Body of pancreas (tissue), 4 donors: ENCODE results near the gene VMO1. TPM values are rescaled to one million over a fixed set of nuclear protein-coding genes. Genes with fewer than 3 reads are reported as not detected.

Experiments used
- ATAC-seq: fragments of 150-250 bp; one replicate; pipeline ENCODE4 v1.9.1; 2016
- DNase-seq, 4 donors: peaks; one replicate each; pipeline ENCODE4 v3.0.0-alpha.2; 2019
- H3K27ac ChIP-seq, 4 donors: fragments of 200-600 bp; sonication (generic); 1 replicate in 3 of 4; 2 replicates in 1 of 4; pipeline versions ENCODE4 v1.5.1 to v1.6.1; 2016 to 2019; ENCODE audit warnings: mild to moderate bottlenecking in 1 of 4, mixed read lengths in 1 of 4, moderate library complexity in 1 of 4
- H3K27me3 ChIP-seq, 2 donors: fragments of 200-600 bp; sonication (generic); one replicate each; pipeline ENCODE4 v1.6.0; 2016; ENCODE audit warnings: mild to moderate bottlenecking in 1 of 2
- H3K36me3 ChIP-seq, 2 donors: fragments of 200-600 bp; sonication (generic); replicated peaks in 1 of 2; 2 replicates each; pipeline ENCODE4 v1.5.1; 2016; ENCODE audit warnings: low read depth in 2 of 2; ENCODE audit not compliant: insufficient read depth in 1 of 2
- H3K4me1 ChIP-seq: fragments of 200-600 bp; sonication (generic); one replicate; pipeline ENCODE4 v1.6.0; 2016
- H3K4me3 ChIP-seq, 2 donors: fragments of 200-600 bp; sonication (generic); 1 replicate in 1 of 2; 2 replicates in 1 of 2; pipeline ENCODE4 v1.5.1; 2016 to 2019
- H3K9me3 ChIP-seq, 3 donors: fragments of 200-600 bp; sonication (generic); 1 replicate in 2 of 3; 2 replicates in 1 of 3; pipeline ENCODE4 v1.5.1; 2016
- POLR2A ChIP-seq, 3 donors: fragments of 450-650 bp; IDR thresholded peaks; one replicate each; pipeline ENCODE4 v1.6.1; 2016; ENCODE audit warnings: antibody characterized with exemption in 3 of 3, mild to moderate bottlenecking in 2 of 3
- WGBS, 2 donors: methylation state at CpG; one replicate each; pipeline ENCODE4 v1.1.5; 2017; 5-methylcytosine and 5-hydroxymethylcytosine counted together
- intact Hi-C: fragments of 100-400 bp; cut with DNase I; formaldehyde crosslinking; loops from one replicate; pipeline ENCODE4 v1.15.1; 2023
- total RNA-seq, 2 donors: library from RNA; depleted of rRNA; stranded (reverse); fragments of >200 nt; gene quantifications; one replicate each; pipeline ENCODE4 v1.1.0, GENCODE V29; 2016
- TF ChIP-seq, protein P1 (sequence below), 7 experiments: fragments of 450-650 bp in 4 of 7; fragments of 200-600 bp in 3 of 7; sonication (generic) in 3 of 7; IDR thresholded peaks; one replicate each; pipeline ENCODE4 v1.5.1; 2016 to 2019; ENCODE audit warnings: antibody characterized with exemption in 7 of 7

VMO1 gene
- total RNA-seq, 2 donors from 2014 or later = not detected

DNA sequence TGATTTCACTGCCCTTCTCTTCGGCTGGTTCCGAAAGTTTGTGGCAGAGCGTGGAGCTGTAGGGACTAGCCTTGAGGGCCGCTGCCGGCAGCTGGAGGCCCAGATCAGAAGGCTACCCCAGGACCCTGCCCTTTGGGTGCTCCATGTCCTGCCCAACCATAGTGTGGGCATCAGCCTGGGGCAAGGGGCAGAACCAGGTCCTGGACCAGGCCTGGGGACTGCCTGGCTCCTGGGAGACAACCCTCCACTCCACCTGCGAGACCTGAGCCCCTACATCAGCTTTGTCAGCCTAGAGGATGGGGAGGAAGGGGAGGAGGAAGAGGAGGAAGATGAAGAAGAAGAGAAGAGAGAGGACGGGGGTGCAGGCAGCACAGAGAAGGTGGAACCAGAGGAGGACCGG is 45.6 kb downstream of the VMO1 start:
- ATAC-seq = no peak
- DNase-seq = no peak
- Histone ChIP-seq H3K27ac (peak overlapping the region in 1 of 4 donors; percentile 72), H3K9me3 (no peaks in the 10 kb centered on the region), H3K36me3 (no peaks in the 10 kb centered on the region), H3K4me3 (no peak overlapping the region), H3K27me3 (peaks cover 0 to 13% of the 10 kb centered on the region in 2 donors), H3K4me1 (peaks cover 19% of the 10 kb centered on the region)
- intact Hi-C loops = no loop called here
- 96 to 97% methylated on average over 6 to 8 of the region's 8 CpGs for WGBS, 2 donors
- TF ChIP-seq, protein P1, sequence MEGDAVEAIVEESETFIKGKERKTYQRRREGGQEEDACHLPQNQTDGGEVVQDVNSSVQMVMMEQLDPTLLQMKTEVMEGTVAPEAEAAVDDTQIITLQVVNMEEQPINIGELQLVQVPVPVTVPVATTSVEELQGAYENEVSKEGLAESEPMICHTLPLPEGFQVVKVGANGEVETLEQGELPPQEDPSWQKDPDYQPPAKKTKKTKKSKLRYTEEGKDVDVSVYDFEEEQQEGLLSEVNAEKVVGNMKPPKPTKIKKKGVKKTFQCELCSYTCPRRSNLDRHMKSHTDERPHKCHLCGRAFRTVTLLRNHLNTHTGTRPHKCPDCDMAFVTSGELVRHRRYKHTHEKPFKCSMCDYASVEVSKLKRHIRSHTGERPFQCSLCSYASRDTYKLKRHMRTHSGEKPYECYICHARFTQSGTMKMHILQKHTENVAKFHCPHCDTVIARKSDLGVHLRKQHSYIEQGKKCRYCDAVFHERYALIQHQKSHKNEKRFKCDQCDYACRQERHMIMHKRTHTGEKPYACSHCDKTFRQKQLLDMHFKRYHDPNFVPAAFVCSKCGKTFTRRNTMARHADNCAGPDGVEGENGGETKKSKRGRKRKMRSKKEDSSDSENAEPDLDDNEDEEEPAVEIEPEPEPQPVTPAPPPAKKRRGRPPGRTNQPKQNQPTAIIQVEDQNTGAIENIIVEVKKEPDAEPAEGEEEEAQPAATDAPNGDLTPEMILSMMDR (IDR thresholded peaks at IDR 0.05) = no peak

- intact Hi-C loops = no loop called here
- ATAC-seq (no peak), DNase-seq (no peak)
- H3K4me1 ChIP-seq = peaks cover 13% of the 10 kb centered on the region
- no peaks in the 10 kb centered on the region for H3K36me3 ChIP-seq
- 0 to 15% methylated on average over 2 to 13 of the region's 13 CpGs for WGBS, 2 donors
- TF ChIP-seq, protein P1 (IDR thresholded peaks at IDR 0.05) = no peak
- TF ChIP-seq POLR2A (IDR thresholded peaks at IDR 0.05) = no peak
- peaks cover 0 to 7% of the 10 kb centered on the region in 2 donors for H3K27me3 ChIP-seq
- no peaks in the 10 kb centered on the region for H3K9me3 ChIP-seq
- H3K27ac ChIP-seq = peak overlapping the region; percentile 28 to 72 (median 64)
- H3K4me3 ChIP-seq = peak overlapping the region in 1 of 2 donors; percentile 32
Measured at GRCh38 chr17:4740025-4740351, 46.2 kb downstream of the VMO1 start.

DNA sequence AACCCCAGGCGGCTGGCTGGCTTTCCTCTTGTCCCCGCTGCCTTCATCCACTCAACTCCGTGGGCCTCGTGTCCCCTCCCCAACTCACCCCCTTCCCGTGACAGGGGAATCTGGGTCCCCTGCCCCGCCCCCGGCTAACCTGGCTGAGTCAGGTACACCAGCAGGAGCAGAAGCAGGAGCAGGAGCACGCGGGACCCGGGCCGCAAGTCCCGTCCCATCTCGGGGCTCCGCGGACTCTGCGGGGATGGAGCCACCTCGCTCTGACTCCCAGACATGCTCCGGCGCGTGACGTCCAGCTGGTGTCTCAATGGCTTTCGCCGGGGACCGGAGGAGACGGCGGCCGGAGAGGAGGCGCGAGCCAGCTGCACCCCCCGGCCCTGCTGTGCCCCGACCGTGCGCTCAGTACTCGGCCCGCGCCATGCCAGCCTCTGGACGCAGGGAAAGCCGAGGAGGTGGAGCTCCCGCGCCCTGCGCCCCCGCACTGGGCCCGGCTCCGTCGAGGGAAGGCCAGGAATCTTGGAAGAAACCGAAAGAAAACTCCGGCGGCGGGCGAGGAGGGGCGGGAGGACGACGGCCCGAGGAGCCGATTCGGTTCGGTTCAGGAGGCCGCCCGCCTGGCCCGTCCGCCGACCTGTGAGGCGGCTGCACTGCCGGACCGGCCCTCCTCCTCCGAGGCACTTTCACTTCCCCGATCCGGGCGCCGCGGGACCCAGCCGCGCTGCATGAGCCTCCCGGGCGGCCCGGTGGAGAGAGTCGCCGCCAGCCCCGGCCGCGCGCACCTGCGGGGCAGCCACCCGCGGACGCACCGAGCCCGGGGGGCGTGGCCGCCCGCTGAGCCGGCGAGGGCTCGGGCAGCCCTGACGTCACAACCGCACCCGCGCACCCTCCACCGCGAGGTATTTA is 46.8 kb downstream of the VMO1 start, which contains the start of the genes CXCL16 and ZMYND15:
Gene CXCL16, minus strand, starts transcription at position 807 of the 903 bp plus-strand sequence. Its CDS starts 589 bp downstream, at position 218.
Gene ZMYND15, plus strand, starts transcription at position 712 of the 903 bp plus-strand sequence. CDS start 716 bp downstream, outside the sequence.
- H3K27me3 ChIP-seq = peaks cover 0 to under 1% of the 10 kb centered on the region in 2 donors
- ATAC-seq (peak; percentile 70), DNase-seq (peak; percentile 50 to 71 (median 66))
- intact Hi-C loops = no loop called here
- peaks cover 13% of the 10 kb centered on the region for H3K4me1 ChIP-seq
- H3K4me3 ChIP-seq = peak within 1 kb of the TSS; percentile 29 to 32
- TF ChIP-seq, protein P1 (IDR thresholded peaks at IDR 0.05) = peak in 1 of 7 experiments; percentile 6
- TF ChIP-seq POLR2A (IDR thresholded peaks at IDR 0.05) = peak; percentile 37 to 59 (median 48)
- no peaks in the 10 kb centered on the region for H3K9me3 ChIP-seq
- WGBS, 2 donors = 0% methylated on average over 2 to 98 of the region's 100 CpGs
- H3K36me3 ChIP-seq = no peaks in the 10 kb centered on the region
- peak within 1 kb of the TSS; percentile 28 to 72 (median 64) for H3K27ac ChIP-seq

DNA sequence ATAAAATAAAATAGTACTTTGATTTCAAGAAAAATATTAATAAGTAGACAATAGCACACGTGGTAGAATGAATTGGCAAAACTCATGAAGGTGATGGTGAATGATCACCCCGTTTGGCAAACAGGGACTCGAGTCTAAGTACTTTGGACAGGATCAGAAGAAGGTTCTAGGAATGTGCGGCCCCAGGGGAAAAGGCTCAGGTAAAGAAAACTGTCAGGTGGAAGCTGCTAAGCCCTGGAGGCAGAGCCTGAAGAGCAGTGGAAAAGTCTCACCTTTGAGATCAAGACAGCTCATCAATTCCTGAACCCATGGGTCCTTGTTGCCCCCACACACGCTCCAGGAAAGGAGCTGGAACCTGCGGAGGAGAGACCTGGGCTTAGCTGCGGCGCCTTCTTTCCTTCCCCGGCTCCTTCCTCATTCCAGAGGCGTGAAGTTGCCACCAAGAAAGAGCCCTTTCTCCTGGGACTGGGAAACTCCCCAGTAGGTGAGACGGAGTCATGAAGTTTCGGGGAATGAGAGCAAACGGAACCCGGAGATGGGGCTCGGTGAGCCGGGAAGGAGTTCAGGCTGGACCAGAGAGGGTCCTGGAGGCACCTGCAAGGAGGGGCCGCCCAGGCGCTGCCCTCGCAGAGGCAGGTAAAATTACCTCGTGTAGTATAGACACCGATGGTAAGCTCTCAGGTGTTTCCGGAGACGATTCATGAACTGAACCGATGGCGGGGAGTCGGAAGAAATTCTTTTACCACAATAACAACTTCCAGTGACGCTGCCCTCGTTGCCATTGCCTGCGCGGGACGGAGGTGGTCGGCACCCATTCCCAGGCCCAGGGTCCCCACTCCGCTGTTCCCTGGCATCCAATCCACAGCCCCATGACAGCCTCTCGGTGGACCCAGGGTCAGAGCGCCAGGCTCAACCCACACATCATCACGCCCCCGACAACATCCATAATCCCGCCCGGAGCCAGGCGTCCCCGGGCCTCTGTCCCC is 47.7 kb downstream of the VMO1 start:
- peak overlapping the region; percentile 28 to 72 (median 64) for H3K27ac ChIP-seq
- 18 to 38% methylated on average over 17 to 41 of the region's 41 CpGs for WGBS, 2 donors

More for the DNA sequence above, 47.7 kb downstream of the VMO1 start:
- intact Hi-C loops = no loop called here
- no peaks in the 10 kb centered on the region for H3K9me3 ChIP-seq
- no peaks in the 10 kb centered on the region for H3K36me3 ChIP-seq
- peak; percentile 35 for ATAC-seq
- peak overlapping the region; percentile 29 to 32 for H3K4me3 ChIP-seq
- peaks cover 13% of the 10 kb centered on the region for H3K4me1 ChIP-seq
- TF ChIP-seq POLR2A (IDR thresholded peaks at IDR 0.05) = peak in 2 of 3 donors; percentile 20 to 53
- TF ChIP-seq, protein P1 (IDR thresholded peaks at IDR 0.05) = no peak
- no peaks in the 10 kb centered on the region for H3K27me3 ChIP-seq
- peak in 3 of 4 donors; percentile 41 to 47 (median 45) for DNase-seq
